GM23248 (cell line): ENCODE measurements around the gene SHMT1.

Source experiments
- EZH2 ChIP-seq: fragments of 200-600 bp; sonication (generic); IDR thresholded peaks from 2 replicates; pipeline ENCODE4 v1.6.1; 2018; ENCODE audit warnings: antibody characterized with exemption, mild to moderate bottlenecking; ENCODE audit not compliant: insufficient read depth, poor library complexity, severe bottlenecking
- EZH2phosphoT487 ChIP-seq: fragments of 200-600 bp; sonication (generic); IDR thresholded peaks from 2 replicates; pipeline ENCODE4 v1.6.1; 2018; ENCODE audit warnings: antibody characterized with exemption, moderate library complexity, mild to moderate bottlenecking, low read depth; ENCODE audit not compliant: insufficient read depth

DNA sequence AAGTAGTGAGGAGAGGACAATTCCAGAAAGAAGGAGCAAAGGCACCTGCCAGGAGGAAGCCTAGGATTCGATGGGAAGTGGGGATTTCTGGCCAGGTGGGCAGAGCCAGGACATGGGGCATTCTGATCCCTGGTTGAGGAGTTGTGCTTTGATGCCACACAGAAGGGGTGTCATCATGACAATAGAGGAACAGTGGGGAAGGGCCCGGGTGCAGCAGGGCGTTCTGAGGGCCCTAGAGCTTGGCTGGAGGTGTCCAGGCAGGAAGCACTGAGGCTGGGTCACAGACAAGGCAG is 18.5 kb upstream of the SHMT1 start:
- TF ChIP-seq EZH2 (no peak), EZH2phosphoT487 (no peak)
